Measurements from ENCODE around the gene PTH2.

DNA sequence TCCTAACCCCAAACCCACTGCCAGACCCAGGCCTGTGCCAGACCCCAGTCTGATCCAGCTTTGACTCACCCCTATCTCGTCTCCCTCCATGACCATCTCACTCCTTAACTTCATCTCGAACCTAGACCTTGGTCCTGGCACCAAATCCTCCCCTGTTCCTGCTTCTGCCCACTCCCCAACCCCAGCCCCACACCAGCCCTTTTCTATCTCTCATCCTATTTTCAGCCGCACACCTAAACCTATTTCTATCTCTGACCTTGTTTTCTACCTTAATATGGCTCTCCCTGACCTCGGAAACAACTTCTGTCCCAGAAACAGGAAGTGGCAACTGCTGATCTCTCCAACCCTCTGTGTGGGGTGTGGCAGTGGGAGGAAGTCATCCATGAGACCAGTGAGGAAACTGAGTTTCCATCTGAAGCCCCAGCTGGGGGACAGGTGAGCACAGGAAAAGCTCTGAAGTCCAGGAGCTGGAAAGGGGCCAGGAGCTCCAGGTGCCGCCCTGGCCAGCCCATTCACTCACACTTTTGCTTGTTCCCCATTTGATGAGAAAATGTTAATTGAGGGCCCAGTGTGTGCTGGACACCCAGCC lies 13.7 kb downstream of the PTH2 start:
- no peak for TF ChIP-seq ARNTL (CRISPR knock-in tag; IDR thresholded peaks at IDR 0.05; ENCODE audit: borderline replicate concordance, low read depth)
- no peak for TF ChIP-seq ZC3H10 (CRISPR knock-in tag; IDR thresholded peaks at IDR 0.05)
- no peak for TF ChIP-seq PPARA (CRISPR knock-in tag; IDR thresholded peaks at IDR 0.05; ENCODE audit: borderline replicate concordance)
- no peak for TF ChIP-seq OSR1 (CRISPR knock-in tag; IDR thresholded peaks at IDR 0.05)
- no peak for TF ChIP-seq BACH2 (CRISPR knock-in tag; IDR thresholded peaks at IDR 0.05; ENCODE audit: borderline replicate concordance)
- TF ChIP-seq ZNF70 (CRISPR knock-in tag; IDR thresholded peaks at IDR 0.05) = no peak
- no peak for TF ChIP-seq RARB (CRISPR knock-in tag; IDR thresholded peaks at IDR 0.05)
- TF ChIP-seq ZFP3 (CRISPR knock-in tag; IDR thresholded peaks at IDR 0.05) = no peak
- no peak for TF ChIP-seq TOX (CRISPR knock-in tag; IDR thresholded peaks at IDR 0.05; ENCODE audit: borderline replicate concordance)
- TF ChIP-seq, protein P1, sequence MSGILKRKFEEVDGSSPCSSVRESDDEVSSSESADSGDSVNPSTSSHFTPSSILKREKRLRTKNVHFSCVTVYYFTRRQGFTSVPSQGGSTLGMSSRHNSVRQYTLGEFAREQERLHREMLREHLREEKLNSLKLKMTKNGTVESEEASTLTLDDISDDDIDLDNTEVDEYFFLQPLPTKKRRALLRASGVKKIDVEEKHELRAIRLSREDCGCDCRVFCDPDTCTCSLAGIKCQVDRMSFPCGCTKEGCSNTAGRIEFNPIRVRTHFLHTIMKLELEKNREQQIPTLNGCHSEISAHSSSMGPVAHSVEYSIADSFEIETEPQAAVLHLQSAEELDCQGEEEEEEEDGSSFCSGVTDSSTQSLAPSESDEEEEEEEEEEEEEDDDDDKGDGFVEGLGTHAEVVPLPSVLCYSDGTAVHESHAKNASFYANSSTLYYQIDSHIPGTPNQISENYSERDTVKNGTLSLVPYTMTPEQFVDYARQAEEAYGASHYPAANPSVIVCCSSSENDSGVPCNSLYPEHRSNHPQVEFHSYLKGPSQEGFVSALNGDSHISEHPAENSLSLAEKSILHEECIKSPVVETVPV (CRISPR knock-in tag; IDR thresholded peaks at IDR 0.05) = no peak
- TF ChIP-seq ZFP30 (CRISPR knock-in tag; IDR thresholded peaks at IDR 0.05) = no peak
- TF ChIP-seq ZNF8 (CRISPR knock-in tag; IDR thresholded peaks at IDR 0.05) = no peak
- TF ChIP-seq, protein P2, sequence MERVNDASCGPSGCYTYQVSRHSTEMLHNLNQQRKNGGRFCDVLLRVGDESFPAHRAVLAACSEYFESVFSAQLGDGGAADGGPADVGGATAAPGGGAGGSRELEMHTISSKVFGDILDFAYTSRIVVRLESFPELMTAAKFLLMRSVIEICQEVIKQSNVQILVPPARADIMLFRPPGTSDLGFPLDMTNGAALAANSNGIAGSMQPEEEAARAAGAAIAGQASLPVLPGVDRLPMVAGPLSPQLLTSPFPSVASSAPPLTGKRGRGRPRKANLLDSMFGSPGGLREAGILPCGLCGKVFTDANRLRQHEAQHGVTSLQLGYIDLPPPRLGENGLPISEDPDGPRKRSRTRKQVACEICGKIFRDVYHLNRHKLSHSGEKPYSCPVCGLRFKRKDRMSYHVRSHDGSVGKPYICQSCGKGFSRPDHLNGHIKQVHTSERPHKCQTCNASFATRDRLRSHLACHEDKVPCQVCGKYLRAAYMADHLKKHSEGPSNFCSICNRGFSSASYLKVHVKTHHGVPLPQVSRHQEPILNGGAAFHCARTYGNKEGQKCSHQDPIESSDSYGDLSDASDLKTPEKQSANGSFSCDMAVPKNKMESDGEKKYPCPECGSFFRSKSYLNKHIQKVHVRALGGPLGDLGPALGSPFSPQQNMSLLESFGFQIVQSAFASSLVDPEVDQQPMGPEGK (CRISPR knock-in tag; IDR thresholded peaks at IDR 0.05; ENCODE audit: borderline replicate concordance) = no peak
